Esophagus squamous epithelium (tissue), 5 donors: ENCODE measurements around the gene FAF2. TPM values are rescaled to one million over a fixed set of nuclear protein-coding genes. Genes with fewer than 3 reads are reported as not detected.
A peak's percentile ranks its signal among the peaks of the same experiment; 100 is the strongest.

Source experiments
- DNase-seq: peaks from one replicate; lab custom pipeline; 2025; lab: John Stamatoyannopoulos, UW
- H3K27ac ChIP-seq, 4 donors: fragments of 200-600 bp; sonication (generic); one replicate each; pipeline ENCODE4 v1.5.1; 2016 to 2019; ENCODE audit warnings: mild to moderate bottlenecking in 1 of 4
- H3K27me3 ChIP-seq, 4 donors: fragments of 200-600 bp; sonication (generic); 1 replicate in 3 of 4; 2 replicates in 1 of 4; pipeline versions ENCODE4 v1.5.1 to v1.6.0; 2017 to 2021; ENCODE audit warnings: antibody characterized with exemption in 1 of 4
- H3K36me3 ChIP-seq, 3 donors: fragments of 200-600 bp; sonication (generic); one replicate each; pipeline ENCODE4 v1.5.1; 2016 to 2019
- H3K4me1 ChIP-seq, 3 donors: fragments of 200-600 bp; sonication (generic); one replicate each; pipeline ENCODE4 v1.5.1; 2017 to 2019
- H3K4me3 ChIP-seq, 4 donors: fragments of 200-600 bp; sonication (generic); 1 replicate in 3 of 4; 2 replicates in 1 of 4; pipeline ENCODE4 v1.5.1; 2016 to 2019; ENCODE audit warnings: mild to moderate bottlenecking in 2 of 4, moderate library complexity in 1 of 4
- H3K9me3 ChIP-seq, 3 donors: fragments of 200-600 bp; sonication (generic); one replicate each; pipeline ENCODE4 v1.5.1; 2016 to 2019
- POLR2A ChIP-seq, 4 donors: fragments of 450-650 bp; IDR thresholded peaks; one replicate each; pipeline ENCODE4 v1.6.1; 2017; ENCODE audit warnings: antibody characterized with exemption in 4 of 4, mild to moderate bottlenecking in 4 of 4, moderate library complexity in 3 of 4
- WGBS, 2 donors: methylation state at CpG; one replicate each; pipeline ENCODE4 v1.1.5; 2018; 5-methylcytosine and 5-hydroxymethylcytosine counted together
- intact Hi-C: fragments of 100-400 bp; cut with DNase I; formaldehyde crosslinking; loops from one replicate; pipeline ENCODE4 v1.15.0; 2022
- total RNA-seq, 4 donors: library from RNA; depleted of rRNA; stranded (reverse); fragments of >200 nt; gene quantifications; one replicate each; pipeline ENCODE4 v1.1.0, GENCODE V29; 2016
- TF ChIP-seq, protein P1 (sequence below), 6 experiments: fragments of 450-650 bp in 4 of 6; fragments of 200-600 bp in 2 of 6; sonication (generic) in 2 of 6; IDR thresholded peaks; one replicate each; pipeline ENCODE4 v1.5.1; 2016 to 2019; ENCODE audit warnings: antibody characterized with exemption in 6 of 6, mild to moderate bottlenecking in 4 of 6, moderate library complexity in 4 of 6
- donor health status: DM: yes; HTN: yes; CAD: no.

Gene FAF2
- total RNA-seq, 4 donors from 2014 or later = 18.5 to 27.0 (median 24.7) TPM

GRCh38 chr5:176466245-176466871 is 18.2 kb downstream of the FAF2 start:
- peaks cover 0 to 22% (median 0%) of the 10 kb centered on the region in 3 donors for H3K36me3 ChIP-seq
- H3K27me3 ChIP-seq = no peaks in the 10 kb centered on the region
- no peak for DNase-seq
- no peaks in the 10 kb centered on the region for H3K9me3 ChIP-seq
- H3K4me3 ChIP-seq = peak overlapping the region in 1 of 4 donors; percentile 7
- 43 to 50% methylated on average over 6 of the region's 6 CpGs for whole genome bisulfite sequencing, 2 donors
- H3K27ac ChIP-seq = peak overlapping the region in 1 of 4 donors; percentile 22
- H3K4me1 ChIP-seq = peaks cover 0 to 27% (median 3%) of the 10 kb centered on the region in 3 donors
- intact Hi-C loops = no loop called here
- TF ChIP-seq, protein P1, sequence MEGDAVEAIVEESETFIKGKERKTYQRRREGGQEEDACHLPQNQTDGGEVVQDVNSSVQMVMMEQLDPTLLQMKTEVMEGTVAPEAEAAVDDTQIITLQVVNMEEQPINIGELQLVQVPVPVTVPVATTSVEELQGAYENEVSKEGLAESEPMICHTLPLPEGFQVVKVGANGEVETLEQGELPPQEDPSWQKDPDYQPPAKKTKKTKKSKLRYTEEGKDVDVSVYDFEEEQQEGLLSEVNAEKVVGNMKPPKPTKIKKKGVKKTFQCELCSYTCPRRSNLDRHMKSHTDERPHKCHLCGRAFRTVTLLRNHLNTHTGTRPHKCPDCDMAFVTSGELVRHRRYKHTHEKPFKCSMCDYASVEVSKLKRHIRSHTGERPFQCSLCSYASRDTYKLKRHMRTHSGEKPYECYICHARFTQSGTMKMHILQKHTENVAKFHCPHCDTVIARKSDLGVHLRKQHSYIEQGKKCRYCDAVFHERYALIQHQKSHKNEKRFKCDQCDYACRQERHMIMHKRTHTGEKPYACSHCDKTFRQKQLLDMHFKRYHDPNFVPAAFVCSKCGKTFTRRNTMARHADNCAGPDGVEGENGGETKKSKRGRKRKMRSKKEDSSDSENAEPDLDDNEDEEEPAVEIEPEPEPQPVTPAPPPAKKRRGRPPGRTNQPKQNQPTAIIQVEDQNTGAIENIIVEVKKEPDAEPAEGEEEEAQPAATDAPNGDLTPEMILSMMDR (IDR thresholded peaks at IDR 0.05) = no peak
- TF ChIP-seq POLR2A (IDR thresholded peaks at IDR 0.05) = no peak

GRCh38 chr5:176469296-176469695 is 21.1 kb downstream of the FAF2 start:
- DNase-seq = no peak
- no peaks in the 10 kb centered on the region for H3K27me3 ChIP-seq
- WGBS, 2 donors = 83 to 91% methylated on average over 1 of the region's 1 CpG
- intact Hi-C loops = no loop called here
- H3K36me3 ChIP-seq = peaks cover 0 to 33% (median 0%) of the 10 kb centered on the region in 3 donors
- H3K9me3 ChIP-seq = no peaks in the 10 kb centered on the region
- peaks cover 0 to 27% (median 3%) of the 10 kb centered on the region in 3 donors for H3K4me1 ChIP-seq
- no peak overlapping the region for H3K4me3 ChIP-seq
- TF ChIP-seq, protein P1 (IDR thresholded peaks at IDR 0.05) = no peak
- no peak for TF ChIP-seq POLR2A (IDR thresholded peaks at IDR 0.05)
- H3K27ac ChIP-seq = no peak overlapping the region

DNA sequence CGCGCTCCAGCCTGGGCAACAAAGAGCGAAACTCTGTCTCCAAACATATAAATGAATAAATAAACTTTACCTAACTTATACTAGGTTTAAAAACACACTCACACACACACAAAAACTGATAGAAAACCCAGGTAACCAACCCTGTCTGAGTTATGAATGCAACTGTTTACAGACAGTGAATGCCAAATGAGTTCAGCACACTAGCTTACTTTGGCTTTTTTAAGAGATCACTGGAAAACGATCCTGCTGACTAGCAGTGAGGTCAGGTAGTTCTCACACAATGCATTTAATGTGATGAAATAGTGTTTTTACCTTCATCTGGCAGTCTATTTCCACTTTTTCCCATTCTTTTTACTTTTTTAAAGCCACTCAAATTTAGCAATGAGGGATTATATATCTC is 22.4 kb downstream of the FAF2 start:
- H3K27ac ChIP-seq = no peak overlapping the region
- peaks cover 0 to 24% (median 0%) of the 10 kb centered on the region in 3 donors for H3K36me3 ChIP-seq
- no peaks in the 10 kb centered on the region for H3K27me3 ChIP-seq
- no peaks in the 10 kb centered on the region for H3K9me3 ChIP-seq
- TF ChIP-seq, protein P1 (IDR thresholded peaks at IDR 0.05) = no peak
- TF ChIP-seq POLR2A (IDR thresholded peaks at IDR 0.05) = no peak
- peaks cover 0 to 18% (median 3%) of the 10 kb centered on the region in 3 donors for H3K4me1 ChIP-seq
- intact Hi-C loops = no loop called here
- no peak overlapping the region for H3K4me3 ChIP-seq
- no peak for DNase-seq
- WGBS, 2 donors = 77 to 85% methylated on average over 4 of the region's 4 CpGs

DNA sequence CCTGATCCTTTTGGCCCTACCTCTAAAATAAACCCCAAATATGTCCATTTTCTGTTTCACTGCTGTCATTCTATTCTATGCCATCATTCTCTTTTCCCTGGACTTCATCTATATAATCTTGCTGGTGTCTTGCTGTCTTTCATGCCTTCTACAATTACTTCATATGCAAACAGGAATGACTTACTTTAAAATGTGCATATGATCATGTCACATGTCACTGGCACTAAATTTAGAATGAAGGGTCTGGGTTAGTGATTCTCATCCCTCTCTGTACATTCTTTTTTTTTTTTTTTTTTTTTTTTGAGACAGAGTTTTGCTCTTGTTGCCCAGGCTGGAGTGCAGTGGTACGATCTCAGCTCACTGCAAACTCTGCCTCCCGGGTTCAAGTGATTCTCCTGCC is 22.9 kb downstream of the FAF2 start:
- 80 to 90% methylated on average over 2 of the region's 2 CpGs for WGBS, 2 donors

More for the DNA sequence above, 22.9 kb downstream of the FAF2 start:
- no peak overlapping the region for H3K4me3 ChIP-seq
- TF ChIP-seq POLR2A (IDR thresholded peaks at IDR 0.05) = no peak
- TF ChIP-seq, protein P1 (IDR thresholded peaks at IDR 0.05) = no peak
- H3K27me3 ChIP-seq = no peaks in the 10 kb centered on the region
- H3K27ac ChIP-seq = no peak overlapping the region
- DNase-seq = no peak
- H3K4me1 ChIP-seq = peaks cover 0 to 12% (median 3%) of the 10 kb centered on the region in 3 donors
- peaks cover 0 to 26% (median 0%) of the 10 kb centered on the region in 3 donors for H3K36me3 ChIP-seq
- intact Hi-C loops = no loop called here
- no peaks in the 10 kb centered on the region for H3K9me3 ChIP-seq
